ENCODE data around the gene ETFDH. TPM values are rescaled to one million over a fixed set of nuclear protein-coding genes. Genes with fewer than 3 reads are reported as not detected.
A peak's percentile ranks its signal among the peaks of the same experiment; 100 is the strongest.

Gene ETFDH
- polyA plus RNA-seq, result 24.9 and 45.1 TPM in 2 replicates
- 29.2 and 30.2 TPM in 2 replicates for polyA minus RNA-seq

GRCh38 chr4:158671915-158672806, at the start of gene ETFDH:
ETFDH (plus strand) TSS chr4:158672296; CDS start chr4:158672457, 161 bp downstream.
- Histone ChIP-seq H3K79me2 (replicated peaks; ENCODE audit: insufficient read depth, low read length) (peaks cover 42% of the 10 kb centered on the region), H3K36me3 (ENCODE audit: insufficient read depth, low read length) (no peaks in the 10 kb centered on the region), H3K9me3 (ENCODE audit: low read length) (no peaks in the 10 kb centered on the region), H3K4me3 (ENCODE audit: low read length) (peak within 1 kb of the TSS; percentile 85), H3K9ac (ENCODE audit: low read length) (peak within 1 kb of the TSS; percentile 83), H3K27ac (ENCODE audit: low read length) (peak within 1 kb of the TSS; percentile 85), H2AFZ (ENCODE audit: low read depth, low read length) (peak within 1 kb of the TSS; percentile 81), H3F3A (ENCODE audit: insufficient read depth, low read length, poor library complexity, severe bottlenecking) (no peaks in the 10 kb centered on the region), H4K20me1 (ENCODE audit: insufficient read depth) (no peaks in the 10 kb centered on the region), H3K4me2 (ENCODE audit: low read length) (peak within 1 kb of the TSS; percentile 74), H3K9me2 (ENCODE audit: insufficient read depth, low read length) (no peaks in the 10 kb centered on the region), H3K27me3 (ENCODE audit: insufficient read depth, low read depth, low read length) (no peaks in the 10 kb centered on the region)
- TF ChIP-seq CTCF (IDR thresholded peaks at IDR 0.05; ENCODE audit: poor library complexity, severe bottlenecking) (peak; percentile 89), MXI1 (conservative IDR thresholded peaks at IDR 0.05; ENCODE audit: poor library complexity, severe bottlenecking) (no peak), EP300 (conservative IDR thresholded peaks at IDR 0.05; ENCODE audit: poor library complexity, severe bottlenecking) (peak; percentile 31), RAD21 (conservative IDR thresholded peaks at IDR 0.05) (peak; percentile 67), EZH2 (IDR thresholded peaks at IDR 0.05; ENCODE audit: borderline replicate concordance, insufficient read depth, low read length, poor library complexity, severe bottlenecking) (no peak), POLR2AphosphoS5 (IDR thresholded peaks at IDR 0.05) (peak; percentile 88), REST (IDR thresholded peaks at IDR 0.05; ENCODE audit: borderline replicate concordance) (peak; percentile 86), TAF1 (IDR thresholded peaks at IDR 0.05; ENCODE audit: low read depth) (peak; percentile 88), SMC3 (conservative IDR thresholded peaks at IDR 0.05; ENCODE audit: poor library complexity) (peak; percentile 51)

GRCh38 chr4:158624889-158625478, 47.1 kb upstream of the ETFDH start:
- no peaks in the 10 kb centered on the region for H3K9me3 ChIP-seq (ENCODE audit: low read length)
- H2AFZ ChIP-seq (ENCODE audit: low read depth, low read length), result no peak overlapping the region
- H3K36me3 ChIP-seq (ENCODE audit: insufficient read depth, low read length), result no peaks in the 10 kb centered on the region
- TF ChIP-seq POLR2AphosphoS5 (IDR thresholded peaks at IDR 0.05) (no peak), EP300 (conservative IDR thresholded peaks at IDR 0.05; ENCODE audit: poor library complexity, severe bottlenecking) (no peak), RAD21 (conservative IDR thresholded peaks at IDR 0.05) (peak; percentile 86), SMC3 (conservative IDR thresholded peaks at IDR 0.05; ENCODE audit: poor library complexity) (peak; percentile 93), EZH2 (IDR thresholded peaks at IDR 0.05; ENCODE audit: borderline replicate concordance, insufficient read depth, low read length, poor library complexity, severe bottlenecking) (no peak), CTCF (IDR thresholded peaks at IDR 0.05; ENCODE audit: poor library complexity, severe bottlenecking) (peak; percentile 84)
- no peaks in the 10 kb centered on the region for H3K9me2 ChIP-seq (ENCODE audit: insufficient read depth, low read length)
- H3K4me2 ChIP-seq (ENCODE audit: low read length), result no peak overlapping the region
- no peak overlapping the region for H3K4me3 ChIP-seq (ENCODE audit: low read length)
- no peaks in the 10 kb centered on the region for H3F3A ChIP-seq (ENCODE audit: insufficient read depth, low read length, poor library complexity, severe bottlenecking)
- H4K20me1 ChIP-seq (ENCODE audit: insufficient read depth), result no peaks in the 10 kb centered on the region
- H3K27ac ChIP-seq (ENCODE audit: low read length), result no peak overlapping the region
- no peaks in the 10 kb centered on the region for H3K27me3 ChIP-seq (ENCODE audit: insufficient read depth, low read depth, low read length)
- H3K9ac ChIP-seq (ENCODE audit: low read length), result no peak overlapping the region
- H3K79me2 ChIP-seq (replicated peaks; ENCODE audit: insufficient read depth, low read length), result no peaks in the 10 kb centered on the region

Measured in neural cell (in vitro differentiated cells).